ENCODE measurements around the gene CATSPER3. TPM values are rescaled to one million over a fixed set of nuclear protein-coding genes. Genes with fewer than 3 reads are reported as not detected.

Gene CATSPER3
- polyA plus RNA-seq, 1 donor from 2014 or later, result 0.17 TPM

GRCh38 chr5:134945041-134945440 lies 22.7 kb upstream of the CATSPER3 start:
- no peaks in the 10 kb centered on the region for H3K27me3 ChIP-seq (ENCODE audit: insufficient read depth, low read depth, low read length)
- H3K9ac ChIP-seq (ENCODE audit: low read length), result no peak overlapping the region
- no peaks in the 10 kb centered on the region for H3F3A ChIP-seq (ENCODE audit: insufficient read depth, low read length, poor library complexity, severe bottlenecking)
- no peak overlapping the region for H3K4me2 ChIP-seq (ENCODE audit: low read length)
- H2AFZ ChIP-seq (ENCODE audit: low read depth, low read length), result no peak overlapping the region
- no peaks in the 10 kb centered on the region for H3K9me2 ChIP-seq (ENCODE audit: insufficient read depth, low read length)
- H3K79me2 ChIP-seq (replicated peaks; ENCODE audit: insufficient read depth, low read length), result no peaks in the 10 kb centered on the region
- no peaks in the 10 kb centered on the region for H4K20me1 ChIP-seq (ENCODE audit: insufficient read depth)
- TF ChIP-seq MXI1 (conservative IDR thresholded peaks at IDR 0.05; ENCODE audit: poor library complexity, severe bottlenecking) (no peak), TAF1 (IDR thresholded peaks at IDR 0.05; ENCODE audit: low read depth) (no peak), SMC3 (conservative IDR thresholded peaks at IDR 0.05; ENCODE audit: poor library complexity) (no peak), EP300 (conservative IDR thresholded peaks at IDR 0.05; ENCODE audit: poor library complexity, severe bottlenecking) (no peak), RAD21 (conservative IDR thresholded peaks at IDR 0.05) (no peak), CTCF (IDR thresholded peaks at IDR 0.05; ENCODE audit: poor library complexity, severe bottlenecking) (no peak), POLR2AphosphoS5 (IDR thresholded peaks at IDR 0.05) (no peak), REST (IDR thresholded peaks at IDR 0.05; ENCODE audit: borderline replicate concordance) (no peak), EZH2 (IDR thresholded peaks at IDR 0.05; ENCODE audit: borderline replicate concordance, insufficient read depth, low read length, poor library complexity, severe bottlenecking) (no peak)
- no peak overlapping the region for H3K4me3 ChIP-seq (ENCODE audit: low read length)
- no peaks in the 10 kb centered on the region for H3K36me3 ChIP-seq (ENCODE audit: insufficient read depth, low read length)
- no peak overlapping the region for H3K27ac ChIP-seq (ENCODE audit: low read length)
- no peaks in the 10 kb centered on the region for H3K9me3 ChIP-seq (ENCODE audit: low read length)

- H3F3A ChIP-seq (ENCODE audit: insufficient read depth, low read length, poor library complexity, severe bottlenecking), result no peaks in the 10 kb centered on the region
- no peak for TF ChIP-seq SMC3 (conservative IDR thresholded peaks at IDR 0.05; ENCODE audit: poor library complexity)
- TF ChIP-seq RAD21 (conservative IDR thresholded peaks at IDR 0.05), result no peak
- TF ChIP-seq CTCF (IDR thresholded peaks at IDR 0.05; ENCODE audit: poor library complexity, severe bottlenecking), result no peak
- no peak for TF ChIP-seq TAF1 (IDR thresholded peaks at IDR 0.05; ENCODE audit: low read depth)
- TF ChIP-seq REST (IDR thresholded peaks at IDR 0.05; ENCODE audit: borderline replicate concordance), result no peak
- no peak for TF ChIP-seq EP300 (conservative IDR thresholded peaks at IDR 0.05; ENCODE audit: poor library complexity, severe bottlenecking)
- TF ChIP-seq EZH2 (IDR thresholded peaks at IDR 0.05; ENCODE audit: borderline replicate concordance, insufficient read depth, low read length, poor library complexity, severe bottlenecking), result no peak
- H3K4me2 ChIP-seq (ENCODE audit: low read length), result no peak overlapping the region
- H3K36me3 ChIP-seq (ENCODE audit: insufficient read depth, low read length), result no peaks in the 10 kb centered on the region
- H3K27me3 ChIP-seq (ENCODE audit: insufficient read depth, low read depth, low read length), result no peaks in the 10 kb centered on the region
- no peaks in the 10 kb centered on the region for H3K9me2 ChIP-seq (ENCODE audit: insufficient read depth, low read length)
- H3K9ac ChIP-seq (ENCODE audit: low read length), result no peak overlapping the region
- no peak overlapping the region for H3K27ac ChIP-seq (ENCODE audit: low read length)
- no peak overlapping the region for H3K4me3 ChIP-seq (ENCODE audit: low read length)
- no peaks in the 10 kb centered on the region for H4K20me1 ChIP-seq (ENCODE audit: insufficient read depth)
- H3K9me3 ChIP-seq (ENCODE audit: low read length), result no peaks in the 10 kb centered on the region
- no peaks in the 10 kb centered on the region for H3K79me2 ChIP-seq (replicated peaks; ENCODE audit: insufficient read depth, low read length)
- no peak overlapping the region for H2AFZ ChIP-seq (ENCODE audit: low read depth, low read length)
Observed at GRCh38 chr5:134948911-134949310, 18.8 kb upstream of the CATSPER3 start.

Data from neural cell (in vitro differentiated cells).